HG02870 (cell line): Measurements from ENCODE around the gene C17orf107.
"Not testable (repeated sequence)": the region's sequence is repeated elsewhere in the genome, so short reads cannot be mapped to it uniquely, and the experiment has no call there.

Experiments used
- ATAC-seq: cut with Tn5 transposase; IDR thresholded peaks from one replicate; pipeline ENCODE4 v1.9.1; 2021; ENCODE audit warnings: mild to moderate bottlenecking, moderate library complexity; ENCODE audit not compliant: unreplicated experiment

Gene C17orf107

DNA sequence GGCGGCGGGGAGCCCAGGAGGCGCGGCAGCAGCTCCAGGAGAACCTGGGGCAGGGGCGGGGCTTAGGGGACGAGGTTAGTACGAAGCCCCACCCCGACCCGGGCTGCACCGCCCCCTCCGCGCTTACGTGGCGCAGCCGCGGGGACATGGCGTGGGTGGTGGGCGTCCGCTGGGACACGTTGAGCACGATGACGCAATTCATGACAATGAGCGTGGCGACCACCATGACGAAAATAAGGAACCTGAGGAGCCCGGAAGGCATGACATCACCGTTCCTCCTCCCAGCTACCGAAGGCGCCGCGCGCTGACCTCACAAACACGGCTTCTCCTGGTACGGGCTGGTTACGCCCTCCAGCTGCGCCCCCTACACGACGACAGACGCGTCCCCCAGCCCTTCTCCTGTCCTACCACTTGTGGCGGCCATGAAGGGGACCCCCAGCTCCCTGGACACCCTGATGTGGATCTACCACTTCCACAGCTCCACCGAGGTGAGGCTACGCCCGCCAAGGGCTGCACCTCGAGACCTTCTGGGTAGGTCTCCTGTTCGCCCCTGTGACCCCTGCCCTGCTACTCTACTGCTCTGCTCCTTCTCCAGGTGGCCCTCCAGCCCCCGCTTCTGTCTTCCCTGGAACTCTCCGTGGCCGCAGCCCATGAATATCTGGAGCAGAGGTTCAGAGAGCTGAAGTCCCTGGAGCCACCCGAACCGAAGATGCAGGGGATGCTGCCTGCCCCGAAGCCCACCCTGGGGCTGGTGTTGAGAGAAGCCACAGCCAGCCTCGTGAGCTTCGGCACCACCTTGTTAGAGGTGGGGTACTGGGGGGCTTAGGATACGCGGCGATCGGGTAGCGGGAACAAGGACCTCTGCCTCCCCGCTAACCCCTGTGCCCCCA, at the start of gene C17orf107:
TSS of gene C17orf107 (plus strand) at position 196 of the 890 bp plus-strand sequence. CDS start at position 423, 227 bp downstream.
- peak; percentile 41 for ATAC-seq

DNA sequence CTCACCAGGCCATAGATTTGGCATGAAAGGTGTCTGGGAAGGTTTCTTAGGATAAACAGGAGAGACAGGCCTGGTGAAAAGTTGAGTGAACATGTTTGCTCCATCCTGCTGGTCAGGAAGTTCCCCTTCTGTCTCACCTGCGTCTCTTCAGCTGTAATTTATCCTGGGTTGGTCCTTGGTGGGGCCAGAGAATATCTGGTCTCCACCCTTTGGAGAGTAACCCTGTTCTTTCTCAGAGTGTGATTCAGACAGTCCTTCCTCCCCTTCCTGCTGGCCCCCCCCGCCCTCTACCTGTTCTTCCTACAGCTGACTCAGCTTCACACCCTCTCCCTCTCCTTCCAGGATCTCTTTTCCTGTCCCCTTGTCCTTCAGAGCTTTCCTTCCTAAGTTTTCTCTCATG, 49.1 kb upstream of the C17orf107 start:
- no peak for ATAC-seq

GRCh38 chr17:4851084-4851483, 48.3 kb upstream of the C17orf107 start:
- ATAC-seq: no peak

DNA sequence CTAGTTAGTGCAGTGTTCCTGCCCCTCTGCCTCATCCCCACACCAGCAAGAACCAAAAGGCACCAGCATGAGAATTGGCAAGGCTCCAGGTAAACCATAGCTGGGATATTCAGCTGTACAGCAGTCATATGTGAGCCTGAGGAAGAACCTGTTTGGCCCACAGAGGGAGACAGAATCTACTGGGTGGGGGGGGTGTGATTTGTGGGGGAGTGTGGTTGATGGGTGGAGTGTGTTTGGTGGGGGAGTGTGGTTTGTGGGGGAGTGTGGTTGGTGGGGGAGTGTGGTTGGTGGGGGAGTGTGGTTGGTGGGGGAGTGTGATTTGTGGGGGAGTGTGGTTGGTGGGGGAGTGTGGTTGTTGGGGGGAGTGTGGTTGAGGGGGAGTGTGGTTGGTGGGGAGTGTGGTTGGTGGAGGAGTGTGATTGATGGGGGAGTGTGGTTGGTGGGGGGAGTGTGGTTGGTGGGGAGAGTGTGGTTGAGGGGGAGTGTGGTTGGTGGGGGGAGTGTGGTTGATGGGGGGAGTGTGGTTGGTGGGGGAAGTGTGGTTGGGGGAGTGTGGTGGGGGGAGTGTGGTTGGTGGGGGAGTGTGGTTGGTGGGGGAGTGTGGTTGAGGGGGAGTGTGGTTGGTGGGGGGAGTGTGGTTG, 46.6 kb upstream of the C17orf107 start:
- no peak for ATAC-seq

DNA sequence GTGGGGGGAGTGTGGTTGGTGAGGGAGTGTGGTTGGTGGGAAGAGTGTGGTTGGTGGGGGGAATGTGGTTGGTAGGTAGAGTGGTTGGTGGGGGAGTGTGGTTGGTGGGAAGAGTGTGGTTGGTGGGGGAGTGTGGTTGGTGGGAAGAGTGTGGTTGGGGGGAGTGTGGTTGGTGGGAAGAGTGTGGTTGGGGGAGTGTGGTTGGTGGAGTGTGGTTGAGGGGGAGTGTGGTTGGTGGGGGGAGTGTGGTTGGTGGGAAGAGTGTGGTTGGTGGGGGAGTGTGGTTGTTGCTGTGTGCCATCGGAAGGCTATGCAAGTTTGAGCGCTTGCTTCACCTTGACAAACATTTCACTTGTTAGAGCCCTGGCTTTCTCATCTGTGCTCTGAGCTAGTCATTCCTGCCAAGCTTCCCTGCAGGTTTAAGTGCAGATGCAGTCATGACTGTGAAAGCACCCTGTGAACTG, 46.1 kb upstream of the C17orf107 start:
- no peak for ATAC-seq

GRCh38 chr17:4854111-4854681, 45.1 kb upstream of the C17orf107 start:
- ATAC-seq: no peak

GRCh38 chr17:4856271-4856936, 42.9 kb upstream of the C17orf107 start:
- no peak for ATAC-seq

GRCh38 chr17:4856937-4857314, 42.4 kb upstream of the C17orf107 start:
- no peak for ATAC-seq

DNA sequence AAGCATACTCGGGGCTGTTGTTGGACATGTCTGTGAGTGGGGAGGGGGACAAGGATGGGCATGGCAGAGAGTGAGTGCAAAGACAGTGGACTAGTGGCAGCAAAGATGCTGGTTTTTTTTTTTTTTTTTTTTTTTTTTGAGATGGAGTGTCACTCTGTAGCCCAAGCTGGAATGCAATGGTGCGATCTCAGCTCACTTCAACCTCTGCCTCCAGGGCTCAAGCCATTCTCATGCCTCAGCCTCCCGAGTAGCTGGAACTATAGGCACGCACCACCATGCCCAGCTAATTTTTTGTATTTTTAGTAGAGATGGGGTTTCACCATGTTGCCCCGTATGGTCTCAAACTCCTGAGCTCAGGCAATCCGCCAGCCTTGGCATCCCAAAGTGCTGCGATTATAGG, 42.0 kb upstream of the C17orf107 start:
- ATAC-seq: not testable (repeated sequence)

- ATAC-seq: no peak
Observed at GRCh38 chr17:4858068-4858881, 41.1 kb upstream of the C17orf107 start.

DNA sequence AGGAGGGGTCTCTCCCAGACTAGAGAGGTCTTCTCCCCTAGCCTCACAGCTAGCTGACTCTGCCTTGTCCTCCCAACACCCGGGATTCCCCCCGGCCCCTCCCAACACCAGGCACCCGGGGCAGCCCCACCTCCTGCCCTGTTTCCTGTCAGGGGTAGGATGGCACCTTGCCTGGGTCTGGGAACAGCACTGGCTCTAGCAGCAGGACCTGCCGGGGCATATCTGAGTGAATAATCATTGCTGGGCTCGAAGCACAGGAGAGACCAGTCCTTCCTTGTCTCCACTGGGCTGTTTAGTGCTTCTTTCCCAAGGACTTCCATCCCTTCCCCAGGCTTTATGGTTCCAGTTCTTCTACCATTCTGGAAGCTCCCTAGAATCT, 40.5 kb upstream of the C17orf107 start:
- ATAC-seq: no peak

- ATAC-seq: no peak
Observed at GRCh38 chr17:4859816-4860625, 39.3 kb upstream of the C17orf107 start.

GRCh38 chr17:4860651-4861050, 38.7 kb upstream of the C17orf107 start:
- no peak for ATAC-seq

- no peak for ATAC-seq
Observed at GRCh38 chr17:4861052-4861451, 38.3 kb upstream of the C17orf107 start.

GRCh38 chr17:4862720-4863119, 36.6 kb upstream of the C17orf107 start:
- no peak for ATAC-seq

DNA sequence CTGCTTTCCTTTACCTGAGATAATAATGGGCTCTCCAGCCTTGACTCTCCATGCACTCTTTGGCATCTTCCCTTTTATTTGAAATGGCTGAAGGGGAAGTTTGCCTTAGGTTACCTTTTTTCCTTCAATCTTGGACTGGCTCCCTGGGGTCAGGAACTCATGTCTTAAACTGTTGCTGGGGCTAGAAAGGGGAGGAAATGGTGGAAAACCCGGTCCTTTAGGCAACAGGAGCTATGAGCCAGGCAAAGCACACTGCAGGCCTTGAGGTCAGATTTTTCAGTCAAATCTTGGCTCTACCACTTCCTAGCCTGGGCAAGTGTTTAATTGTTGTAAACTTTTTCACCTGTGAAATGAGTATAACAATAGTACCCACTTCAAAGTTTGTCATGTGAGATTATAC, 36.0 kb upstream of the C17orf107 start:
- no peak for ATAC-seq

GRCh38 chr17:4867535-4867934, 31.8 kb upstream of the C17orf107 start:
- ATAC-seq: not testable (repeated sequence)

- ATAC-seq: not testable (repeated sequence)
Observed at GRCh38 chr17:4869058-4869998, 30.0 kb upstream of the C17orf107 start.
